Measurements from ENCODE around the gene ULBP3.
A peak's percentile ranks its signal among the peaks of the same experiment; 100 is the strongest.

The ULBP3 gene

DNA sequence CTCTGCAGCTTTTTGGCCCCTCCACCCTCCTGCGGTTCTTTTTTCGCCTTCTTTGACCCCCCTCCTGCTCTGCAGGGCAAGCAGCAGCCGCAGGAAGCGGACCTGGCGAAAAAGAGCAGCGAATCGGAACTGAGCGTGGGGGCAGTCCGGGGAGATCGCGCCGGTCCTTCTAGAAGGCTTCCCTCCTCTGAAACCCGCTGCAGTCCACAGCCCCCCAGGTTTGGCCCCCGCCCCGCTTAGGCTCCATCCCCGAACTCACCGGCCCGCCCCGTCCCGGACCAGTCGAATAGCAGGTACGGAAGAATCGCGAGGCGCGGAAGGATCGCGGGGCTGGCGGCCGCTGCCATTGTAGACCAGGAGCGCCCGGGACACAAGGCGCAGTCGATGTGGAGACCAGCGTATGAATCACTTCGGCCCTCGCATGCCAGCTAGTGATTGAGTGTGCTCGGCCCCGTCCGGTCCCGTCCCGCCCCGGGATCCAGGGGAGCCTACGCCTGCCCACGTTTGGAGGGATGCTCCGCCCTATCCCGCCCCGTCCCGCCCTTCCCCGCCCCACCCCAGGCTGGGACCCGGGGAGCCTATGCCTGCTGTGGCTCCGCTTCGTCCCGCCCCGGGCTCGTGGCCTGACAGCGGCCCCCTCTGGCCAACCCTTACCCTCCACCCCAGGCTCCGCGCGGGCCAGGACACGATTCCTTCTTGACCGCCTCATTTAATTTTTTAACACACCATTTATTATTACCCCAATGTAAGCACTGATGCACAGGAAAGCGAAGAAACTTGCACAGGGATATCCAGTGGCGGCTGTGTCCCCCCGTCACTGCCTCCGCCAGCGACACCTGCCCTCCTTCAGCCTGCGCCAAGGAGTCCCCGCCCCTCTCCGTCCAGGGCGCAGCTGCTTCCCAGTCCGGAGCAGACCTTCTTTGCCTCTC, at the start of gene ULBP3:
ULBP3 (minus strand) TSS at position 402 of the 929 bp plus-strand sequence; CDS start at position 347, 55 bp downstream.
- DNase-seq (ENCODE audit: low read depth), result peak; percentile 45

DNA sequence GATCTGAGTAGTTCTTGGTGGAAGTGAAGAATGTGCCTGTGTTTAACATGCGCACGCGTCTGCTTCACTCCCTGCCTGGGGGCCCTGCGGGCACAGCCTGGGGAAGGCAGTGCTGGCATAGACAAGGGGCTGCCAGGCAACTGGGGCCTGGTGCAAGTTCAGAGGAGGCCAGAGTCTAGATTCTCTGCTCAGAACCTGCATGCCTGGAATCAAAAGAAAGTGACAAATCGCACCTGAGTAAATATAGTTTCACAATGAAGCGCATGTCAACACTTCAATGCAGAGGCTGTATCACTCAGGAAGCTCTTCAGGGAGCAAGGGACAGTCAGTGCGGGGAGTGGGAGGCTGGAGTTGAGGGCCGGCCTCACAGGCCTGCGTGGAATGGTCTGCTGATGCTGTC, 49.7 kb upstream of the ULBP3 start:
- DNase-seq (ENCODE audit: low read depth), result no peak

DNA sequence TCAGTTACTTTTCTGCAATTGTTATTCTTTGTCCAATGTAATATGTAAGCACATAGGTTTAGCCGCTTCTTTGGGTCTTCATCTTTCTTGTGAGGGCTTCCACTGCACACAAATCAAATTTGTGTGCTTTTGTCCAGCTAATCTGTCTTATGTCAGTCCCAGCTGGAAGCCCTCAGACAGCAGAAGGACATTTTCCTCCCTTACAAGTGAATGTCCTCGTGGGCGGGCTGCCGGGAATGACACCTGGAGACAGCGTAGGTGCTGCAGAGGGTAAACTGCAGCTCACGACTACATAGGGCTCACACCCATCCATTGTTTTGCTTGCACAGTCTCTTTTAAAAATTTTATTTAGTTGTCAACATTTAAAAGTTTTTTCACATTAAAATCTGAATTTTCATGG, 49.3 kb upstream of the ULBP3 start:
- no peak for DNase-seq (ENCODE audit: low read depth)

DNA sequence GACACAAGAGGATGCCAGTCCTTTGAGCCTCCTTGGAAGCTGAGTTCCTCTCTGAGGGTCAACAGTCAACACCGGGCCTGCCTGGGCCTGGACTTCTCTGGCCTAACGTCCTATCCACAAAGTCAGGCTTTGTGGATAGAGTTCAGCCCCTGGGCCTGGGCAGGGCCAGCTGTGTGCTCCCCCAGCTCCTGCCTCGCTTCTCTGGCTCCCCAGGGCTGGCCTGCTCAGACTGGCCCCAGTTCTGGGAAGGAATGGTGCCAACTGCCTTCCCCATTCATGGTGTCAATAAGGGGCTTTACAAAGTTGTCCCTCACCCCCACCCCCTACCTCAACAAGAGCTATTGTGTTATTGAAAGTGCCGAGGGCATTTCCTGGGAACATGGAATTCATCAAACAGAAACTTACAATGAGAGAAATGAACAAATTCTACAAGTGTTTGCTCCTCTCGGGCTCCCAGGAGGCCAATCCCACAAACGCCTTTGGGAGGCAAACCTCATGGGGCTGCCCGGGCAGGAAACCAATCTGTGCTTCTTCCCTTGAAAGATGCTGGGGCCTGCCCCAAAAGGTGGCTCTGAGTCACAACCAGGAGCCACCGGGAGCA, 47.4 kb upstream of the ULBP3 start:
- no peak for DNase-seq (ENCODE audit: low read depth)

DNA sequence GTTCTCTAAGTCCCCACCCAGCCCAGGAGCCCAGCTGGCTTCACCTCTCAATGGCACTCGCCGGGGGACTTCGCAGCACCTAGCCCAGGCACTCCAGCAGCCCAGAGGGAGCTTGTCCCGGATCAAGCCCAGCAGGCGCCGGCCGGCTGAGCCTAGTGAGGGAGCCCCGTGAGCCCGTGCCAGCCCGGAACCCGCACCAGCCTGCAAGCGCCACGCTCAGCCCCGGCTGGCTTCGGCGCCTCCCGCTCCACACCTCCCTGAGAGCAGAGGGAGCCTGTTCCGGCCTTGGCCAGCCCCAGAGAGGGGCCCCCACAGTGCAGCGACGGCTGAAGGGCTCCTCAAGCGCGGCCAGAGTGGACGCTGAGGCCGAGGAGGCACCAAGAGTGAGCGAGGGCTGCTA, 46.8 kb upstream of the ULBP3 start:
- DNase-seq (ENCODE audit: low read depth), result no peak

DNA sequence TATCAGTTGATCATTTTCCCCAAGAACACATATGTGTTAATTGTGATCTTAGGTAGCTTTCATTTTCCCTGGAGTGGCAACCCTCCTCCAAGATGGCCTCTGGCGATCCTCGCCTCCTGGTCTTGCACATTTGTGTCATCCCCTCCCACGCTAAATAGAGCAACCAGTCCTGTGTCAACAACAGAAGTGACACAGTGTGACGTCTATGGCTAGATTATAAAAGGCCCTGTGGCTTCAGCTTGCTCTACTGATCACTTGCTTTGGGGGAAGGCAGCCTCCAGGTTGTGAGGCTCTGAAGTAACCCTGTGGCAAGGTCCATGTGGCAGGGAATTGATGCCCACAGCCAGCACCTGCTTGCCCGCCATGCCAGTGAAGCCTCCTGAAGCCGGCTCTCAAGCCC, 43.3 kb upstream of the ULBP3 start:
- no peak for DNase-seq (ENCODE audit: low read depth)

DNA sequence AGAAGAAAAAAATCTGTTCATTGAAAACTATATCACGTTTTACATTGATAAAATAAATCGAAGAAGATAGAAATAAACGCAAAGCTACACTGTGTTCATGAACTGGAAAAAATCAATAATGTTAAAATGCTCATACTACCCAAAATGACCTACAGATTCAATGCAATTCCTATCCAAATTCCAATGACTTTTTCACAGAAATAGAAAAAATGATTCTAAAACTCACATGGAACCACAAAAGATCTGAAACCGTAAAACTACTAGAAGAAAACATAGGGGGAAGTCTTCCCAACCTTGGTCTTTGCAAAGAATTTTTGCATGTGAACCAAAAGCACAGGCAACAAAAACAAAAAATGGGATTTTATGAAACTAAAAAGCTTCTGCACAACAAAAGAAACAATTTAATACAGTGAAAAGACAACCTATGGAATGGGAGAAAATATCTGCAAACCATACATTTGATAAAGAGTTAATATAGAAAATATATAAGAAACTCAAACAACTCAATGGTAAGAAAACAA, 33.9 kb upstream of the ULBP3 start:
- DNase-seq (ENCODE audit: low read depth), result no peak

DNA sequence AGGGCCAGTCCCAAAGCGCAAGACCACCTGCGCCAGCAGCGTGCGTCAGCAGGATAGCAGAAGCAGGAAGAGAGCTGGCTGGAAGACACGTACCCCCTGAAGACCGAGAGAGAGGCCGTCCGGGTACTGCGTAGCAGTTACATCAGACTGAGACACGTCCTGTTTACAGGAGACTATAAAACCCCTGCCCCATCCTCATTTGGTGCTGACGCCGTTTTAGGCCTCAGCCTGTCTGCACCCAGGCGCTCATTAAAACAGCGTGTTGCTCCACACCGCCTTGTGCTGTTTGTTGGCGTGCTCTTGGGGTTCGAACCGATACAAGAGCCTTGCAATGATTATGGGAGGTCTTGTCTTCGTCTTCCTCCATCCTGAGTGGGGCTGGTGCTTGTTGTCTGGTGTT, 31.8 kb upstream of the ULBP3 start:
- DNase-seq (ENCODE audit: low read depth), result no peak

DNA sequence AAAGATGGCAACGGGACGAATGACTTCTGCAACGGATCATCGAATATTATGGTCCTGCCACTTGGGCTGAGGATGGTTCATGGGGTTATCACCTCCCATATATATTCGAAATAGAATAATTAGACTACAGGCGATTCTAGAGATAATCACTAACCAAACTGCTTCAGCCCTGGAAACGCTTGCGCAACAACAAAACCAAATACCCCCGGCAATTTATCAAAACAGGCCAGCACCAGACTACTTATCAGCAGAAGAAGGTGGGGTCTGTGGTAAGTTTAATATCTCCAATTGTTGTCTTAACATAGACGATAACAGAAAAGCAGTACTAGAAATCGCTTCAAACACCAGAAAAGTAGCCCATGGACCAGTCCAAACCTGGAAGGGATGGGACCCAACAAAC, 31.0 kb upstream of the ULBP3 start:
- DNase-seq (ENCODE audit: low read depth), result no peak

DNA sequence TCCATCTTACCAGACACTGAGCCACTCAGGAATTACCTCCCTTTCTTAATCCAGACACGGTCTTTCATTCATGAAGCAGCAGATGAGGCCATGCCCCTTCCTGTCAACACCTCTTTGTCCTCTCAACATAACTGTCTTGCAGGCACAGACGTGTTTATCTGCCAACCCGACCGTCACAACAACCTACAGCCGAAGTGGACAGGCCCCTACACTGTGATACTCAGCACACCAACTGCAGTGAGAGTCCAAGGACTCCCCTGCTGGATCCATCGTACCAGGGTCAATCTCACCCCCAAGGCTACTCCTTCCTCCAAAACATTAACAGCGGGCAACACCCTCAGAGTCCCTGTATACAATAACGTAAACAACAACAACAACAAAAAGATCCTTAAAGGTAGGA, 30.6 kb upstream of the ULBP3 start:
- no peak for DNase-seq (ENCODE audit: low read depth)

DNA sequence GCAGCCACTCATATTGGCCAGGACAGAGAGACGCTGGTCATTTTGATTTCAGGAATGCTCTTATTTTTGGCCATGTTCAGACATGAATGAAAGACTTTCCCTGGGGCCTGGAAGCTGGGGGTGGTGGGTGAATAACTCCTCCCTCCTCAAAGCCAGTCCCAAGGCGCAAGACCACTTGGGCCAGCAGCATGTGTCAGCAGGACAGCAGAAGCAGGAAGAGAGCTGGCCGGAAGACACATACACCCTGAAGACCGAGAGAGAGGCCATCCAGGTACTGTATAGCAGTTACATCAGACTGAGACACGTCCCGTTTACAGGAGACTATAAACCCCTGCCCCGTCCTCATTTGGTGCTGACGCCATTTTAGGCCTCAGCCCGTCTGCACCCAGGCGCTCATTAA, 29.2 kb upstream of the ULBP3 start:
- DNase-seq (ENCODE audit: low read depth), result no peak

DNA sequence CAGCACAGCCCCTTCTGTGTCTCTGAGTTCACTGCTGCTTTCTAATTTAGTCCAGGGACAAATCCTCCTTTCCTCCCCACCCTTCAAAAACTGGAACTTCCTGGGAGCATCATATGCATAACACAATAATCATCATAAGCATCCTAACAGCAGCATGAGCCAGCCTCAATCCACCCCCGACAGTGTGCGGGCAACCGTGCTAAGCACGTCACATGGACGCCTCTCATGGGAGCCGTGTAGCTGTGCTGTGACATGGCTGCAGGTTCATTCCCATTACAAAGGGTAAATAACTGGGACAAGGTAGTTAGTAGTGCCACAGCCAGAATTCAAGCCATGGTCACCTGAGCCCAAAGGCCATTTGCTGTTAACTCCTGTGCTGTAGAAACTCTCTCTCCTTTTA, 24.5 kb upstream of the ULBP3 start:
- no peak for DNase-seq (ENCODE audit: low read depth)

DNA sequence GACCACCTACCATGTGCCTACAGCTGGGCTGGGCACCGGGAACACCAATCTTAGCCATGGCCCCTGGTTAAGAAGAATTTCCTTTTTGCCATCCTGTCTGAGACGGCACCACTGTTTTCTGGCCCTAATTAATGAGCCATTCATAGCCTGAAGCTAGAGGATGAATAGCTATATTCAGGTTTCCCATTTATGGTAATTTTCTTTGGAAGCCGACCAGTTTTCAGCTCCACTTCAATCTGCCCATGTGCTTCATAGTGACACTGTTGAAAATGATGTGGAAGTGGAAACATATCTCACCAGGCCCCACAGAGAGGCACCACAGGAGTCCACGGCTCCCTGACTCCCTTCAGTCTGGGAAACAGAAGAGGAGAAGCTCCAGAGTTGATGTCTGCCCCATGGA, 22.6 kb upstream of the ULBP3 start:
- no peak for DNase-seq (ENCODE audit: low read depth)

DNA sequence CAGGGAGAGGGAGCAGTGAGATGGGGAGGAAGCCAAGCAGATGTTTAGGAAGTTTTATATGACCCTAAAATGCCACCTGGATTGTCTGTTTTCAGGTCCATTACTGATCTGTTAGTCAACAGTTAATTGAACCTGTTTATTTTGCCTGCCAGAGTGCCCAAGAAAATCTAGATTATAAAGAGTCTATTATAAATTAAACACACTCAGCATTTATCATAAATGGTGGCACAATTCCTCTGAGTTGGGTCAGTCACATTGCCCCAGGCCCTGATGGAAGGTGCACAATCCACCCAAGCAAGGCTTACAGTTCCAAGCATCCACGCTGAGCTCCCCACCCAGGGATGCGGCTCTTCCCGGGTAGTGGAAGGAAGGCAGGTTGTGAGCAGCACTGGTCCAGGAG, 21.4 kb upstream of the ULBP3 start:
- DNase-seq (ENCODE audit: low read depth), result no peak

DNA sequence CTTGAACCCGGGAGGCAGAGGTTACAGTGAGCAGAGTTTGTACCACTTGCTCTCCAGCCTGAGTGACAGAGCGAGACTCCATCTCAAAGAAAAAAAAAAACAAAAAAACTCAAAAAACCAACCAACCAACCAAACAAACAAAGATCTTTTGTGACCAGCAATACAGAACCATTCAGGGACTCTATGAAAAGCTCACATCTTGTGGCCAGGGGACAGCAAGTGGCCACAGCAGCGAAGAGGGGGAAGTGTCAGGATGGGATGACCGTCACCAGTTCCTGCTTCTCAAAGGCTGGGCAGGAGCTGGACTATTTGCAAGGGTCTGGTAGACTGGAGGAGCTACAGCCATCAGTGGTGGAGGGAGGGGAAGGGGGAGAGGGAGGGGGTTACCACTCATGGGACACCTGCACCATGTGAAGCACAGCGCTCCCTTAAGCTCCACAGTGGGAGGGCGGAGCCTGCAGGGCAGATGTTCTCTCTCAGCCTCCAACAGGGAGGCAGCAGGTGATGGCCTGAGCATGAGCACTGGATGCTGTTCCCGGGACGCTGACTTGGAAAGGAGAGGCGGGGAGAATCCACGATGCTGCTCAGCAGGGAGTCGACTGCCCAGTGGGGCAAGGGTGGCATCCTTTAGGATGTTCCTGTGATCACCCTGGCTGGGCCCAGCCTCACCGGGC, 19.7 kb upstream of the ULBP3 start:
- no peak for DNase-seq (ENCODE audit: low read depth)

DNA sequence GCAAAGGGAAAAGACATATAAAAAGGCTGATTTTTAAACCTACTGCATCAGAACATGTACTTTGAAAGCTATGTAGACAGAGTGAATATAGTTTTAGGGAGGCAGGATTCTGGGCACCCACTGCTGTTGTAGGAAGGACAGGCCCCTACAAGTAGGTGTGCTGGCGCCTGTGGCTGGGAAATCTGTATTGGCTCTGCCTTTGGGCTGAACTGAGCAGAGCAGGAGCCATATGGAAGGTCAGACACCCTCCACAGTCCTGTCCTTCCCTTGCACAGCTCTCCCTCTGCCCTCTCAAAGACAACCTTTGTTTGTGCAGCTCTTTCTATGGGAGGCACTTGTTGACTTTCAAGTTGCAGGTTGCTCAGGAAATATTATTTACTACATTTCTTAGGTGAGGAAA, 18.4 kb upstream of the ULBP3 start:
- DNase-seq (ENCODE audit: low read depth), result no peak

DNA sequence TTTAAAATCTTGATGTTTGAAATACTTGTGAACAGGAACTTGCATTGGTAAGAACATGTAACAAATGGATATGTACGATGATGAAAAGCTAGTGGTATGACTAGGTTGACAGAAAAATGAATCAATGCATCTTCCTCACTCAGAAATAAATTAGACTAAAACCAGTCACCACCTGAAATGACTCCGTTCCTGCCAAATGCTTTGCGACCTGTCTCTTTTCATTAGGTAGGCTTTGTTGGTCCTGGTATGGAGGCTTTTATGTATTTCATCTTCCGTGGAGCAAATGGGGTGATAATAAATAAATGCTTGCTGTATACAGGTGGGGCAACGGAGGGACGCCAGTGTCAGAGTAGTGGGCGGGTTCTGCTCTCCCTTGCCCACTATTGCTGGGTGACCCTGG, 17.1 kb upstream of the ULBP3 start:
- DNase-seq (ENCODE audit: low read depth), result no peak

DNA sequence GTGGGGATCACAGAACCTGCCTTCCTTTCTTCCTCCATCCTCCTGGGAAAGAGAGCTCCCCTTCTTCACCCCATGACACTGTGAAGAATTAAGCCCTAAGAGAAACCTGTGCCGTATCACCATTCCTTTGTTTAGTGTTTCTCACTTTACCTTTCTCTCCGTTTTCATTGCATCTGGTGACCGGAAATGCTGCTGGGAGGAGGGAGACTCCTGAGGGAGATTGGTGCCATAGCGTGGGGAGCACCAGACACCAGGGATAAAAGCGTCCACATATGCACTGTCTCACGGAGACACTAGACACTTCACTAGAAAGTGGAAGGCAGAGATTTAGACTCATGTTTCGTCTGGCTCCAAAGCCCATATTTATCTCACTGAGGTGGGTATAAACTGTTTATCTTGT, 15.5 kb upstream of the ULBP3 start:
- DNase-seq (ENCODE audit: low read depth), result no peak

DNA sequence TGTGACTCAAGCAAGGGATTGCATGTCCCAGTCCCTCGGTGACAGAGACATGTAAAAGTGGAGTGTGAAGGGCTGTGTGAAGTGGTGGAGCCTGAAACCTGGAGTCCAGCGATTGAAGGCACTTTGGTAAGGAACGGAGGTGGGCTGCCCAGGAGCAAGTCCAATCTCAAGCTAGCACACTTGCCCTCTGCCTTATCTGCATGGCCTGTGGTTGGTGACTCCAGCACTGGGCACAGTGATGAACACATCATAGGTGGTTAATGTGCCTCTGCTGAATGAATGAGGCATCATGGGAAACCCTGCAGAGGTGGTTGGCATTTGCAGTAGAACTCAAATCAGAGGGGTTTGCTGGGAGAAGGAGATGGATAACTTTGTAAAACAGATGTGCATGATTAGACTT, 14.9 kb upstream of the ULBP3 start:
- no peak for DNase-seq (ENCODE audit: low read depth)

DNA sequence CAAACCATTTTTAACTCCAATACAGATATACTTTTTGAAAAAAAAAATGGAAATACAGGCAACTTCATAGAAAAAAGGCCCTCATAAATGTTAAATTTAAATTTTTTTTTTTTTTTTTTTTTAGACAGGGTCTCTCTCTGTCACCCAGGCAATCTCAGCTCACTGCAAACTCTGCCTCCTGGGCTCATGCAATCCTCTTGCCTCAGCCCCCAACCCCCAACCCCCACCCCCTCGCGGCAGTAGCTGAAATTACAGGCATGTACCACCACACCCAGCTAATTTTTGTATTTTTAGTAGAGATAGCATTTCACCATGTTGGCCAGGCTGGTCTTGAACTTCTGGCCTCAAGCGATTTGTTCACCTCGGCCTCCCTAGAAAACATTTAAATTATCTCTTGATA, 12.8 kb upstream of the ULBP3 start:
- DNase-seq (ENCODE audit: low read depth), result no peak

DNA sequence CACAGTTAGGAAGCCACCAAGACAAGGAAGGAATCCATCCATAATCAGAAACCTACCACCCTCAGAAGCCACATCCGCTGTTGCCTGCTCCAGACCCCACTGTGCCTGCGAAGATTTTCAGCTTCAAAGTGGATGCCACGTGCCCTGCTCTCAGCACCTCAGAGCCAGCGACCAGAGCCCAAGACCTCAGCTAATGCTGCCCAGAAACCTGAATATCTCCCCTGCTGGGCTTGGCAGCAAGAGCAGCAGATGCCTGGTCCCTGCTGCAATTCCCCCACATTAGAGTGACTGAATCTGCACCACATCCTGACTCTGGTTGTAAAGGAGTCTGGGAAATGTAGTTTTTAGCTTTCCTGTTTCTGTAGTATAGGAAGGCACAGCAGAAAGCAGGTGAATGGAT, 10.7 kb upstream of the ULBP3 start:
- DNase-seq (ENCODE audit: low read depth), result no peak

DNA sequence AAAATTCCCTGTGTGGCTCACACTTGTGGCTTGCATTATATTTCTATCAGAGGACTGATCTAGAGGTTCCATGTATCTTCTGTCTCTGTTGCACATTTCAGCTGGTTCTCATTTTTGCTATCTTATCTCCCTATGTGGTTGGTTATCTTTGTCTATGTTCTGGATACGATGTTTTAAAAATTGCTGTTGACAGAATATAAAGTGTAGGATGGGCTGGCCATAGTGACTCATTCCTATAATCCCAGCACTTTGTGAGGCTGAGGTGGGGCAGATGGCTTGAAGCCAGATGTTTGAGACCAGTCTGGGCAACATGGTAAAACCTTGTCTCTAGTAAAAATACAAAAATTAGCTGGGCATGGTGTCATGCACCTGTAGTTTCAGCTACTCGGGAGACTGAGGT, 9.9 kb upstream of the ULBP3 start:
- no peak for DNase-seq (ENCODE audit: low read depth)
